ENCODE data around the gene TMEM254. TPM values are rescaled to one million over a fixed set of nuclear protein-coding genes. Genes with fewer than 3 reads are reported as not detected.

TMEM254 gene
- total and polyA plus RNA-seq, 3 donors from 2014 or later, result 51.5 to 69.6 (median 53.0) TPM

DNA sequence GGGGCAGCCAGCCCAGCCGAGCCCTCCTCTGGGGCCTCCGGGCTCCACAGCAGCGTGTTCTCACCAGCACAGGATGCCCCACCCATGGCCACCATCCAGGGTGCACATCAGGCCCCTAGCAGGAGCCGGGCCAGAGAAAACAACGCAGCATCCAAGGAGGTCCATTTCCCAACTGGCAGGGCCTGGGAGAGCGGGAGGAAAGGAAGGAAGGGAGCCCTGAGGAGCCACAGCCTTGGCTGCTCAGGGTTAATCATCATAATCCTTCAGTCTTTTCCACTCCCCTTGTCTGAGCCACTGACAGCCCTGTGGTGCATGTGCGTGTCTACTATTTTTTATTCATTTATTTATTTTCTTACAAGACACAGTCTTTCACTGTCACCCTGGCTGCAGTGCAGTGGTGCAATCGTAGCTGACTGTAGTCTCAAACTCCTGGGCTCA is 57.7 kb downstream of the TMEM254 start:
- WGBS, 2 donors, result 49 to 55% methylated on average over 6 to 8 of the region's 8 CpGs
- TF ChIP-seq, protein P1, sequence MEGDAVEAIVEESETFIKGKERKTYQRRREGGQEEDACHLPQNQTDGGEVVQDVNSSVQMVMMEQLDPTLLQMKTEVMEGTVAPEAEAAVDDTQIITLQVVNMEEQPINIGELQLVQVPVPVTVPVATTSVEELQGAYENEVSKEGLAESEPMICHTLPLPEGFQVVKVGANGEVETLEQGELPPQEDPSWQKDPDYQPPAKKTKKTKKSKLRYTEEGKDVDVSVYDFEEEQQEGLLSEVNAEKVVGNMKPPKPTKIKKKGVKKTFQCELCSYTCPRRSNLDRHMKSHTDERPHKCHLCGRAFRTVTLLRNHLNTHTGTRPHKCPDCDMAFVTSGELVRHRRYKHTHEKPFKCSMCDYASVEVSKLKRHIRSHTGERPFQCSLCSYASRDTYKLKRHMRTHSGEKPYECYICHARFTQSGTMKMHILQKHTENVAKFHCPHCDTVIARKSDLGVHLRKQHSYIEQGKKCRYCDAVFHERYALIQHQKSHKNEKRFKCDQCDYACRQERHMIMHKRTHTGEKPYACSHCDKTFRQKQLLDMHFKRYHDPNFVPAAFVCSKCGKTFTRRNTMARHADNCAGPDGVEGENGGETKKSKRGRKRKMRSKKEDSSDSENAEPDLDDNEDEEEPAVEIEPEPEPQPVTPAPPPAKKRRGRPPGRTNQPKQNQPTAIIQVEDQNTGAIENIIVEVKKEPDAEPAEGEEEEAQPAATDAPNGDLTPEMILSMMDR (IDR thresholded peaks at IDR 0.05), result no peak
- no peak for TF ChIP-seq POLR2A (IDR thresholded peaks at IDR 0.05)
- no peaks in the 10 kb centered on the region for H3K27me3 ChIP-seq
- H3K4me3 ChIP-seq, result no peak overlapping the region
- H3K9me3 ChIP-seq, result no peaks in the 10 kb centered on the region
- peak; percentile 75 for DNase-seq
- H3K27ac ChIP-seq, result peak overlapping the region in 1 of 2 donors; percentile 85
- no peaks in the 10 kb centered on the region for H3K36me3 ChIP-seq (ENCODE audit: low read depth, missing control alignments)
- intact Hi-C loops (cut with DNase I; ENCODE audit: low total_unique reads), result loop anchor here (10.0 kb wide), 1 partner anchor 71 kb away; no protein-coding TSS in a partner anchor
- peaks cover 20% of the 10 kb centered on the region for H3K4me1 ChIP-seq

DNA sequence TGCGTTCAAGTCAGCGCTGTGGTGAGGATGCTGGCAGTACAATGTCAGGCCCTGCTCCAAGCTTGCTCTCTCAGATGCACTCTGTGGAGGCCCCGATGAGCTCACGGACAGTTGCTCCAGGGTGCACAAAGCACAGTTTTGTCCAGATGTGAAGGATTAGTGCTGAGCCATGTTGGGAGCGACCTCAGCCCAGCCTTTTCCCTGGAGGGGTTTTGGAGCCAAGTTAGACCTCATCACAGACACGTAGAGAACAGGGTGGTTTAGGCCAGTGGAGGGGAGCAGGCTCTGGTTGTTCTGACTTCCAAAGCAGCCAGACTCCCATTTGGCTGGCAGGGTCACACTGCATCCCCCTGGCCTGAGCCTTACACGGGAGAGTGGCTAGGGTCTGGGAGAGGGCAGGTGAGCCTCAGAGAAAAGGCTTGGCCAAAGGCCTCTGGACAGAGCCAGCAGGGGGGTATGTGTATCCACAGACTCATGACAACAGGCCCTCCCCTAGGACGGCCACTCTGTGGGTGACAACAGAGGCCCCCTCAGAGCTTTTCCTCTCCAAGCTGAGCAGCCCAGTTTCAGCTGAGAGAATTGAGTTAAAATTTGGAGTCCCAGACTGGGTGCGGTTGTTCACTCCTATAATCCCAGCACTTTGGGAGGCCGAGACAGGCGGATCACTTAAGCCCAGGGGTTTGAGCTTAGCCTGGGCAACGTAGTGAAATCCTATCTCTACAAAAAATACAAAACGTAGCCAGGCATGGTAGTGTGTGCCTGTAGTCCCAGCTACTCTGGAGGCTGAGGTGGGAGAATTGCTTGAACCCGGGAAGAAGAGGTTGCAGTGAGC is 58.8 kb downstream of the TMEM254 start:
- no peak overlapping the region for H3K4me3 ChIP-seq
- 57 to 67% methylated on average over 10 to 14 of the region's 14 CpGs for WGBS, 2 donors

DNA sequence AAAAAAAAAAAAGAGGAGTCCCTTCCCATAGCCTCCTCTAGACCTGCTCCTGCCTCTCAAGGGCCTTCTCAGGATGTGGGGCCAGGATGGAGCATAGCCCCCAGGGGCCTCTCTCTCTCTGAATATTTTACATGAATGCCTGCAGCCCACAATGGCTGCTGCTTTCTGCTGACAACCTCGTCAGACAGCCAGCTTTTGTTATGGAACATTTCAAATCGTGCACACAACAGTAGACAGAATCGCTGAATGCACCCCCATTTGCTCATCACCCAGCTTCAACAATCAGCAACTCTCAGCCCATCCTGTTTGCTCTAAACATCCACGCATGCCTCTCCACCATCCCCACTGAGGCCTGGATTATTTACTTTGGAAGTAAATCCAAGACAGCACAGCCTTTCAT is 59.5 kb downstream of the TMEM254 start:
- TF ChIP-seq POLR2A (IDR thresholded peaks at IDR 0.05), result no peak
- TF ChIP-seq, protein P1 (IDR thresholded peaks at IDR 0.05), result no peak
- DNase-seq, result no peak
- H3K4me1 ChIP-seq, result peaks cover 16% of the 10 kb centered on the region
- no peaks in the 10 kb centered on the region for H3K27me3 ChIP-seq
- H3K27ac ChIP-seq, result peak overlapping the region in 1 of 2 donors; percentile 85
- intact Hi-C loops (cut with DNase I; ENCODE audit: low total_unique reads), result loop anchor here (10.0 kb wide), 1 partner anchor 73 kb away; no protein-coding TSS in a partner anchor
- no peaks in the 10 kb centered on the region for H3K9me3 ChIP-seq
- 47 to 57% methylated on average over 4 of the region's 4 CpGs for WGBS, 2 donors
- no peak overlapping the region for H3K4me3 ChIP-seq
- no peaks in the 10 kb centered on the region for H3K36me3 ChIP-seq (ENCODE audit: low read depth, missing control alignments)

More for the DNA sequence above, 58.8 kb downstream of the TMEM254 start:
- Histone ChIP-seq H3K27ac (peak overlapping the region; percentile 34 to 85), H3K4me1 (peaks cover 18% of the 10 kb centered on the region), H3K36me3 (ENCODE audit: low read depth, missing control alignments) (no peaks in the 10 kb centered on the region), H3K27me3 (no peaks in the 10 kb centered on the region), H3K9me3 (no peaks in the 10 kb centered on the region)
- intact Hi-C loops (cut with DNase I; ENCODE audit: low total_unique reads), result loop anchor here (10.0 kb wide), 1 partner anchor 72 kb away; no protein-coding TSS in a partner anchor
- DNase-seq, result peak; percentile 64
- TF ChIP-seq, protein P1 (IDR thresholded peaks at IDR 0.05), result no peak
- TF ChIP-seq POLR2A (IDR thresholded peaks at IDR 0.05), result no peak

DNA sequence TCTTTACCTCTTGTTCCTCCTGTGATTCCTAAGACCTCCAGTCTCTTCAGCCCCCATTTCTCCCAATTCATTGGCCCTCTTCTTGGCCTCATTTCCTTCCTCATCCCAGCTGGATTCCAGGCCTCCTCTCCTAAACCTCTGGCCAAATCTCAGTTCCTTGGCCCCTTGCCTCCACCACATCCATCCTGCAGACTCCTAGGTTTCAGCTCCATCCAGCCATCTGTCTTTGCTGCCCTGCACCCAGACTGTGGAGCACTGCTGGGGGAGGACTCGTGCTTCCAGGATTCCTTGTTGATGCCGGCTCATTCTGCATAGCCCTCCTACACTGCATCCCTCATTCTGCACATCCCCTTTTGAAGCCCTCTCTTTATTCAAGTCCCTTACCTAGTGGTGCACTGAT is 60.8 kb downstream of the TMEM254 start:
- Histone ChIP-seq H3K36me3 (ENCODE audit: low read depth, missing control alignments) (no peaks in the 10 kb centered on the region), H3K27ac (no peak overlapping the region), H3K27me3 (no peaks in the 10 kb centered on the region), H3K4me1 (peaks cover 18% of the 10 kb centered on the region), H3K9me3 (no peaks in the 10 kb centered on the region), H3K4me3 (no peak overlapping the region)
- TF ChIP-seq, protein P1 (IDR thresholded peaks at IDR 0.05), result no peak
- TF ChIP-seq POLR2A (IDR thresholded peaks at IDR 0.05), result no peak
- intact Hi-C loops (cut with DNase I; ENCODE audit: low total_unique reads), result loop anchor here (10.0 kb wide), 1 partner anchor 74 kb away; no protein-coding TSS in a partner anchor
- DNase-seq, result no peak
- 74 to 80% methylated on average over 2 of the region's 2 CpGs for WGBS, 2 donors

Measured in testis (tissue), 3 donors.